ENCODE data around the gene BLOC1S6. TPM values are rescaled to one million over a fixed set of nuclear protein-coding genes. Genes with fewer than 3 reads are reported as not detected.
"Not testable (repeated sequence)": the region's sequence is repeated elsewhere in the genome, so short reads cannot be mapped to it uniquely, and the experiment has no call there.

Gene BLOC1S6
- total RNA-seq, 1 experiment from 2014 or later, result 77.1 TPM

DNA sequence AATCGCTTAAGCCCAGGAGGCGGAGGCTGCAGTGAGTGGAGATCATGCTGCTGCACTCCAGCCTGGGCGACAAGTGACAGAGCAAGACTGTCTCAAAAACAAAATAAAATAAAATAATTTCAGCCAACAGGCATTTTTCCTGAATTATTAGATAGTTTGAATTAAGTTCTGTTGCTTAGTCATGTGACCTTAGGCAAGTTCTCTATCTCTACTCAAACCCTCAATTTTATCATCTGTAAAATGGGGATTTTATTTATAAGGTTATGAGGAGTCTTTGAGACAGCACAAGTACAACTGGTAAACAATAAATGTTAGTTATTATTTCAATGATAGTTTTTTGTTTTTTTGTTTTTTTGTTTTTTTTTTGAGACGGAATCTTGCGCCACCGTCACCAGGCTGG is 60.6 kb downstream of the BLOC1S6 start:
- H3K4me2 ChIP-seq (ENCODE audit: low read depth, low read length, poor library complexity, severe bottlenecking), result no peak overlapping the region
- no peak overlapping the region for H3K27ac ChIP-seq (ENCODE audit: low read length)
- no peaks in the 10 kb centered on the region for H3K9me2 ChIP-seq (replicated peaks; ENCODE audit: insufficient read depth, low read length)
- no peak for DNase-seq
- no peaks in the 10 kb centered on the region for H3K4me1 ChIP-seq (ENCODE audit: low read length)
- H2AFZ ChIP-seq (ENCODE audit: low read length), result no peak overlapping the region
- H3K4me3 ChIP-seq (ENCODE audit: low read length), result no peak overlapping the region
- no peaks in the 10 kb centered on the region for H3K36me3 ChIP-seq (ENCODE audit: insufficient read depth, low read length)
- H3K9ac ChIP-seq (ENCODE audit: low read length), result no peak overlapping the region
- no peaks in the 10 kb centered on the region for H3K27me3 ChIP-seq (ENCODE audit: low read length)
- no peaks in the 10 kb centered on the region for H4K20me1 ChIP-seq (ENCODE audit: insufficient read depth, low read depth, low read length)
- no peaks in the 10 kb centered on the region for H3K9me3 ChIP-seq (ENCODE audit: low read length)
- no peaks in the 10 kb centered on the region for H3K79me2 ChIP-seq (ENCODE audit: low read length)

DNA sequence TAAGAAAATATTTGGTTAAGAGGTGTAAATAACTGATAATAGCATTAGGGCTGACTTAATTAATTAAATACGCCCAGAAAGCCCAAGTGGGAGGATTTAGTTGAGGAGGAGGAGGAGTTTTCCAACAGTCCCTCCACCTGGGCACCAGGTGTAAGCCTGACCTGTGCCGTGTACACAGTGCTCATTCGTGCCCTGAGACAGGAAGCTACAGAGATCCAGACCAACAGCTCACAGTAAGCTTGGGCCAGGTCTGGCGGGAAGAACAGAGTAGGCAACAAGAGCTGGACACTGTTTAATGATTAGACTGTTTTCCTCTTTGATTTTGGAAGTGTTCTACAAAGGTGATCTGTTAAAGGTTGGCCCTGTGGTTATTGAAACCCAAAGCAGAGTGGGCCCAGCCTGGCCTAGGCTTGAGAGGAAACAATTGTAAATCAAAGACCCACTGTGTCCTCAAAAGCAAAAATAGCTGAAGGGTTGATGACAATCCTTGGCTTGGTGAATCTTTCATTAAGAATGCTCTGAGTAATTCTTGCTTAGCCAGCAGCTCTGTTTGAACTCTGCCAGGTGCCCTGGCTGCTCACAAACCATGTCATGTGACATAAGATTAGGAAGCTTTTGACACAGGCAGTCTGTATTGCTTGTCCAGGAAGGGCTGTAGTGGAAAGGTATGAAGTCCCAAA is 61.5 kb downstream of the BLOC1S6 start:
- Histone ChIP-seq H3K9ac (ENCODE audit: low read length) (no peak overlapping the region), H3K79me2 (ENCODE audit: low read length) (no peaks in the 10 kb centered on the region), H3K4me2 (ENCODE audit: low read depth, low read length, poor library complexity, severe bottlenecking) (no peak overlapping the region), H3K9me3 (ENCODE audit: low read length) (no peaks in the 10 kb centered on the region), H2AFZ (ENCODE audit: low read length) (no peak overlapping the region), H3K27ac (ENCODE audit: low read length) (no peak overlapping the region), H4K20me1 (ENCODE audit: insufficient read depth, low read depth, low read length) (no peaks in the 10 kb centered on the region), H3K9me2 (replicated peaks; ENCODE audit: insufficient read depth, low read length) (no peaks in the 10 kb centered on the region), H3K36me3 (ENCODE audit: insufficient read depth, low read length) (no peaks in the 10 kb centered on the region), H3K27me3 (ENCODE audit: low read length) (no peaks in the 10 kb centered on the region), H3K4me3 (ENCODE audit: low read length) (no peak overlapping the region), H3K4me1 (ENCODE audit: low read length) (no peaks in the 10 kb centered on the region)
- DNase-seq, result no peak

DNA sequence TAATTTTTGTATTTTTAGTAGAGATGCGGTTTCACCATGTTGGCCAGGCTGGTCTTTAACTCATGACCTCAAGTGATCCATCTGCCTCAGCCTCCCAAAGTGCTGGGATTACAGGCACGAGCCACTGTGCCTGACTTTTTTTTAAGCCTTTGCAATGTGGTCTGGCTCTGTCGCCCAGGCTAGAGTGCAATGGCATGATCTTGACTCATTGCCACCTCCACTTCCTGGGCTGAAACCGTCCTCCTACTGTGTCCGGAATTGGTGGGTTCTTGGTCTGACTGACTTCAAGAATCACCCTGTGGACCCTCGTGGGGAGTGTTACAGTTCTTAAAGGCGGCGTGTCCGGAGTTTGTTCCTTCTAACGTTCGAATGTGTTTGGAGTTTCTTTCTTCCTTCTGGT is 62.8 kb downstream of the BLOC1S6 start:
- not testable (repeated sequence) for DNase-seq; H2AFZ ChIP-seq (ENCODE audit: low read length); H3K9me3 ChIP-seq (ENCODE audit: low read length); H4K20me1 ChIP-seq (ENCODE audit: insufficient read depth, low read depth, low read length); H3K4me2 ChIP-seq (ENCODE audit: low read depth, low read length, poor library complexity, severe bottlenecking); H3K4me3 ChIP-seq (ENCODE audit: low read length); H3K9me2 ChIP-seq (replicated peaks; ENCODE audit: insufficient read depth, low read length); H3K9ac ChIP-seq (ENCODE audit: low read length); H3K4me1 ChIP-seq (ENCODE audit: low read length); H3K27me3 ChIP-seq (ENCODE audit: low read length); H3K79me2 ChIP-seq (ENCODE audit: low read length); H3K36me3 ChIP-seq (ENCODE audit: insufficient read depth, low read length); H3K27ac ChIP-seq (ENCODE audit: low read length)

DNA sequence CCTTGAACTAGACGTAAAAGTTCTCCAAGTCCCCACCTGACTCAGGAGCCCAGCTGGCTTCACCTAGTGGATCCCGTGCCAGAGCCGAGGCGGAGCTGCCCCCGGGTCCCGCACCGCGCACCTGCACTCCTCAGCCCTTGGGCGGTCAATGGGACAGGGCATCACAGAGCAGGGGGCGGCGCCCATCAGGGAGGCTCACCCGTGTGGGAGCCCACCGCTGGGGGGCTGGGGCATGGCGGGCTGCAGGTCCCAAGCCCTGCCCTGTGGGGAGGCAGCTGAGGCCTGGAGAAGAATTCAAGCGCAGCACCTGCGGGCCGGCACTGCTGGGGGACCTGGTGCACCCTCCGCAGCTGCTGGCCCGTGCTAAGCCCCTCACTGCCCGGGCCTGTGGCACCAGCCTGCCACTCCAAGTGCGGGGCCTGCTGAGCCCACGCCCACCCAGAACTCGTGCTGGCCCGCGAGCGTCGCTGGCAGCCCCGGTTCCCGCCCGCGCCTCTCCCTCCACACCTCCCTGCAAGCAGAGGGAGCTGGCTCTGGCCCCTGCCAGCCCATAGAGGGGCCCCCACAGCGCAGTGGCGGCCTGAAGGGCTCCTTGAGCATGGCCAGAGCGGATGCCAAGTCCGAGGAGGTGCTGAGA is 63.8 kb downstream of the BLOC1S6 start:
- DNase-seq, result no peak
- no peaks in the 10 kb centered on the region for H3K9me2 ChIP-seq (replicated peaks; ENCODE audit: insufficient read depth, low read length)
- no peak overlapping the region for H3K9ac ChIP-seq (ENCODE audit: low read length)
- no peaks in the 10 kb centered on the region for H3K79me2 ChIP-seq (ENCODE audit: low read length)
- H3K4me3 ChIP-seq (ENCODE audit: low read length), result no peak overlapping the region
- H2AFZ ChIP-seq (ENCODE audit: low read length), result no peak overlapping the region
- no peaks in the 10 kb centered on the region for H3K27me3 ChIP-seq (ENCODE audit: low read length)
- no peak overlapping the region for H3K27ac ChIP-seq (ENCODE audit: low read length)
- no peaks in the 10 kb centered on the region for H3K36me3 ChIP-seq (ENCODE audit: insufficient read depth, low read length)
- H3K4me1 ChIP-seq (ENCODE audit: low read length), result no peaks in the 10 kb centered on the region
- no peak overlapping the region for H3K4me2 ChIP-seq (ENCODE audit: low read depth, low read length, poor library complexity, severe bottlenecking)
- no peaks in the 10 kb centered on the region for H4K20me1 ChIP-seq (ENCODE audit: insufficient read depth, low read depth, low read length)
- no peaks in the 10 kb centered on the region for H3K9me3 ChIP-seq (ENCODE audit: low read length)

- H3K27ac ChIP-seq (ENCODE audit: low read length), result no peak overlapping the region
- no peak overlapping the region for H3K9ac ChIP-seq (ENCODE audit: low read length)
- no peaks in the 10 kb centered on the region for H3K4me1 ChIP-seq (ENCODE audit: low read length)
- H3K9me2 ChIP-seq (replicated peaks; ENCODE audit: insufficient read depth, low read length), result no peaks in the 10 kb centered on the region
- H4K20me1 ChIP-seq (ENCODE audit: insufficient read depth, low read depth, low read length), result no peaks in the 10 kb centered on the region
- no peak overlapping the region for H3K4me2 ChIP-seq (ENCODE audit: low read depth, low read length, poor library complexity, severe bottlenecking)
- no peaks in the 10 kb centered on the region for H3K9me3 ChIP-seq (ENCODE audit: low read length)
- no peaks in the 10 kb centered on the region for H3K79me2 ChIP-seq (ENCODE audit: low read length)
- no peaks in the 10 kb centered on the region for H3K36me3 ChIP-seq (ENCODE audit: insufficient read depth, low read length)
- DNase-seq, result no peak
- no peak overlapping the region for H3K4me3 ChIP-seq (ENCODE audit: low read length)
- H2AFZ ChIP-seq (ENCODE audit: low read length), result no peak overlapping the region
- no peaks in the 10 kb centered on the region for H3K27me3 ChIP-seq (ENCODE audit: low read length)
Measured at GRCh38 chr15:45653702-45654424, 66.7 kb downstream of the BLOC1S6 start.

- Histone ChIP-seq H3K9me2 (replicated peaks; ENCODE audit: insufficient read depth, low read length) (no peaks in the 10 kb centered on the region), H3K9ac (ENCODE audit: low read length) (no peak overlapping the region), H2AFZ (ENCODE audit: low read length) (no peak overlapping the region), H4K20me1 (ENCODE audit: insufficient read depth, low read depth, low read length) (no peaks in the 10 kb centered on the region), H3K4me2 (ENCODE audit: low read depth, low read length, poor library complexity, severe bottlenecking) (no peak overlapping the region), H3K27me3 (ENCODE audit: low read length) (no peaks in the 10 kb centered on the region), H3K9me3 (ENCODE audit: low read length) (no peaks in the 10 kb centered on the region), H3K4me1 (ENCODE audit: low read length) (no peaks in the 10 kb centered on the region), H3K27ac (ENCODE audit: low read length) (no peak overlapping the region), H3K36me3 (ENCODE audit: insufficient read depth, low read length) (no peaks in the 10 kb centered on the region), H3K4me3 (ENCODE audit: low read length) (no peak overlapping the region), H3K79me2 (ENCODE audit: low read length) (no peaks in the 10 kb centered on the region)
- no peak for DNase-seq
Measured at GRCh38 chr15:45654749-45655148, 67.6 kb downstream of the BLOC1S6 start.

DNA sequence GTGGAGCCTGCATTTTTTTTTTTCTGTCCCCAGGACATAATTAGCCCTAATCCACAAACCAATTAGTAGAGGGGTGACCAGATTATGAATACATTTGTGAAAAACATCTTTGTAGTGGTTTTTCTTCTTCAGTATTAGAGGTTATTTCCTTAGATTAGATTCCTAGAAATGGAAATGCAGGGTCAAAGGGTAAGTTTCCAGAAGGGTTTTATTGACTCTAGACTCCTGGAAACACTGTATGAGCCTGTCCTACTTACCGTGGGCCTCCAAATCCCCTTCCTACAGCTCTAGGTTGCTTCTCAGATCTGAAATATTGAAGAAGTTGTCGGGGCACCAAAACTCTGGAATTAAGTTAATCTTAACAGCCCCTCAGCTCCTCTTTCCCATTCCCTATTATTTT is 70.1 kb downstream of the BLOC1S6 start:
- no peaks in the 10 kb centered on the region for H4K20me1 ChIP-seq (ENCODE audit: insufficient read depth, low read depth, low read length)

GRCh38 chr15:45657764-45658545 is 70.8 kb downstream of the BLOC1S6 start:
- Histone ChIP-seq H3K4me1 (ENCODE audit: low read length) (no peaks in the 10 kb centered on the region), H2AFZ (ENCODE audit: low read length) (no peak overlapping the region), H3K36me3 (ENCODE audit: insufficient read depth, low read length) (no peaks in the 10 kb centered on the region), H3K79me2 (ENCODE audit: low read length) (no peaks in the 10 kb centered on the region), H3K9ac (ENCODE audit: low read length) (no peak overlapping the region), H4K20me1 (ENCODE audit: insufficient read depth, low read depth, low read length) (no peaks in the 10 kb centered on the region), H3K27ac (ENCODE audit: low read length) (no peak overlapping the region), H3K4me3 (ENCODE audit: low read length) (no peak overlapping the region), H3K4me2 (ENCODE audit: low read depth, low read length, poor library complexity, severe bottlenecking) (no peak overlapping the region), H3K9me2 (replicated peaks; ENCODE audit: insufficient read depth, low read length) (no peaks in the 10 kb centered on the region), H3K9me3 (ENCODE audit: low read length) (no peaks in the 10 kb centered on the region), H3K27me3 (ENCODE audit: low read length) (no peaks in the 10 kb centered on the region)
- DNase-seq, result no peak

More for the DNA sequence above, 70.1 kb downstream of the BLOC1S6 start:
- DNase-seq, result no peak
- no peak overlapping the region for H3K27ac ChIP-seq (ENCODE audit: low read length)
- H3K4me1 ChIP-seq (ENCODE audit: low read length), result no peaks in the 10 kb centered on the region
- H3K4me3 ChIP-seq (ENCODE audit: low read length), result no peak overlapping the region
- H2AFZ ChIP-seq (ENCODE audit: low read length), result no peak overlapping the region
- H3K27me3 ChIP-seq (ENCODE audit: low read length), result no peaks in the 10 kb centered on the region
- H3K4me2 ChIP-seq (ENCODE audit: low read depth, low read length, poor library complexity, severe bottlenecking), result no peak overlapping the region
- no peaks in the 10 kb centered on the region for H3K36me3 ChIP-seq (ENCODE audit: insufficient read depth, low read length)
- no peaks in the 10 kb centered on the region for H3K9me2 ChIP-seq (replicated peaks; ENCODE audit: insufficient read depth, low read length)
- no peak overlapping the region for H3K9ac ChIP-seq (ENCODE audit: low read length)
- no peaks in the 10 kb centered on the region for H3K9me3 ChIP-seq (ENCODE audit: low read length)
- H3K79me2 ChIP-seq (ENCODE audit: low read length), result no peaks in the 10 kb centered on the region

All from Karpas-422 (cell line).